PC-3 (cell line): ENCODE results near the gene SUCO.

Experiments used
- EZH2 ChIP-seq: fragments of 300-600 bp; sonication (generic); IDR thresholded peaks from one replicate; pipeline ENCODE4 v1.6.1; 2017; ENCODE audit warnings: antibody characterized with exemption, mild to moderate bottlenecking, low read length; ENCODE audit not compliant: unreplicated experiment
- EZH2phosphoT487 ChIP-seq: fragments of 300-600 bp; sonication (generic); IDR thresholded peaks from 2 replicates; pipeline ENCODE4 v1.6.1; 2018; ENCODE audit warnings: mild to moderate bottlenecking, antibody characterized with exemption, low read length, borderline replicate concordance
- TF ChIP-seq, protein P1 (sequence below): fragments of 300-600 bp; sonication (generic); conservative IDR thresholded peaks from 2 replicates; pipeline ENCODE4 v1.5.1; 2017; ENCODE audit warnings: antibody characterized with exemption, low read depth, mild to moderate bottlenecking, low read length

DNA sequence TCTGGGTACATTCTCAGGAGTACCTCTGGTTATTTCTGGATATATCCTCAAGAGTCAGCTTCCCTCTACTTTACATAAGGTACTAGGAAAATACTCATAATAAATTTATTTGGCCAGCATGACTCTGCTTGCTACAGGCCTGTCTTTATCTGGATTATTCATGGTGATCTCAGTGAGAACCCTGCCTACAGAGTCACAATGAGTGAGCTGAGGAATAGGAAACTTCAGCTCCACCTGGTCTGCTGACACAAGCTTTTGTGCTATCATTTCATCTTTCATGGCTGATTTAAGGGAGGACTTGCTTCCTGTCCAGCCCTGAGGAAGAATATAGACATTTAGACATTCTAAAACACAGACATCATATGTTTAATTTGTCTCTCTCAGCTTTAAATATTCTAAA, 19.5 kb upstream of the SUCO start:
- TF ChIP-seq, protein P1, sequence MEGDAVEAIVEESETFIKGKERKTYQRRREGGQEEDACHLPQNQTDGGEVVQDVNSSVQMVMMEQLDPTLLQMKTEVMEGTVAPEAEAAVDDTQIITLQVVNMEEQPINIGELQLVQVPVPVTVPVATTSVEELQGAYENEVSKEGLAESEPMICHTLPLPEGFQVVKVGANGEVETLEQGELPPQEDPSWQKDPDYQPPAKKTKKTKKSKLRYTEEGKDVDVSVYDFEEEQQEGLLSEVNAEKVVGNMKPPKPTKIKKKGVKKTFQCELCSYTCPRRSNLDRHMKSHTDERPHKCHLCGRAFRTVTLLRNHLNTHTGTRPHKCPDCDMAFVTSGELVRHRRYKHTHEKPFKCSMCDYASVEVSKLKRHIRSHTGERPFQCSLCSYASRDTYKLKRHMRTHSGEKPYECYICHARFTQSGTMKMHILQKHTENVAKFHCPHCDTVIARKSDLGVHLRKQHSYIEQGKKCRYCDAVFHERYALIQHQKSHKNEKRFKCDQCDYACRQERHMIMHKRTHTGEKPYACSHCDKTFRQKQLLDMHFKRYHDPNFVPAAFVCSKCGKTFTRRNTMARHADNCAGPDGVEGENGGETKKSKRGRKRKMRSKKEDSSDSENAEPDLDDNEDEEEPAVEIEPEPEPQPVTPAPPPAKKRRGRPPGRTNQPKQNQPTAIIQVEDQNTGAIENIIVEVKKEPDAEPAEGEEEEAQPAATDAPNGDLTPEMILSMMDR: no peak
- TF ChIP-seq EZH2 (no peak), EZH2phosphoT487 (no peak)
